AG04449 (cell line): ENCODE data around the gene GAK.
A peak's percentile ranks its signal among the peaks of the same experiment; 100 is the strongest.

Experiments used
- CTCF ChIA-PET: fragments of 350-600 bp; formaldehyde crosslinking; extraction: SDS; loops from one replicate; lab custom pipeline; 2021; ENCODE audit warnings: antibody characterized with exemption; lab: Yijun Ruan, JAX
- POLR2A ChIA-PET: fragments of 400-600, 350-600 bp; formaldehyde crosslinking; extraction: SDS; loops from one replicate; lab custom pipeline; 2020; ENCODE audit warnings: antibody characterized with exemption, inconsistent platforms; lab: Yijun Ruan, JAX
- DNase-seq: peaks from one replicate; pipeline ENCODE4 v3.0.0-alpha.2; 2010; ENCODE audit warnings: low read depth, low spot score
- H3K4me3 ChIP-seq: 2 replicates; pipeline ENCODE4 v1.5.1; 2011; ENCODE audit warnings: low read depth, mild to moderate bottlenecking, control low read depth, low read length
- TF ChIP-seq, protein P1 (sequence below): IDR thresholded peaks from one replicate; pipeline ENCODE4 v1.5.1; 2011; ENCODE audit warnings: mild to moderate bottlenecking, moderate library complexity, low read length, control low read depth, inconsistent platforms; ENCODE audit not compliant: insufficient read depth; ENCODE audit errors: missing control alignments

Gene GAK

DNA sequence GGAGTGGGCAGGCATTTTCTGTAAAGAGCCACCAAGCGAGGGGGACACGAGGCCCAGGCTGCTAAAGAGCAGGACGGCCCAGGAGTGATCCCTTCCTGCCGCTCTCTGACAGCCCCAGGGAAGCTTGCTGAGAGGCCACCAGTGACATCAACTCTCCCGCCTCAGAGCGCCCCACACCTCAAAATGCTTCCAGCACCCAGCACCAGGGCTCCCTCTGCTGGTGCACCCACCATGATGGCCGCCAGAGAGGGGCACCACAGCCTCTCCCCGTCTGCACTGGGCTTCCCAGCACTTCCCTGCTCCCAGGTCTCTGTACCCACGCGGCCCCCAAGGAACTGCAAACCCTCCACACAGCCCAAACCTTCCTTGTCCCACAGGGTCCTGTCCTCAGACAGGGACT lies 40.4 kb downstream of the GAK start:
- DNase-seq, result no peak
- TF ChIP-seq, protein P1, sequence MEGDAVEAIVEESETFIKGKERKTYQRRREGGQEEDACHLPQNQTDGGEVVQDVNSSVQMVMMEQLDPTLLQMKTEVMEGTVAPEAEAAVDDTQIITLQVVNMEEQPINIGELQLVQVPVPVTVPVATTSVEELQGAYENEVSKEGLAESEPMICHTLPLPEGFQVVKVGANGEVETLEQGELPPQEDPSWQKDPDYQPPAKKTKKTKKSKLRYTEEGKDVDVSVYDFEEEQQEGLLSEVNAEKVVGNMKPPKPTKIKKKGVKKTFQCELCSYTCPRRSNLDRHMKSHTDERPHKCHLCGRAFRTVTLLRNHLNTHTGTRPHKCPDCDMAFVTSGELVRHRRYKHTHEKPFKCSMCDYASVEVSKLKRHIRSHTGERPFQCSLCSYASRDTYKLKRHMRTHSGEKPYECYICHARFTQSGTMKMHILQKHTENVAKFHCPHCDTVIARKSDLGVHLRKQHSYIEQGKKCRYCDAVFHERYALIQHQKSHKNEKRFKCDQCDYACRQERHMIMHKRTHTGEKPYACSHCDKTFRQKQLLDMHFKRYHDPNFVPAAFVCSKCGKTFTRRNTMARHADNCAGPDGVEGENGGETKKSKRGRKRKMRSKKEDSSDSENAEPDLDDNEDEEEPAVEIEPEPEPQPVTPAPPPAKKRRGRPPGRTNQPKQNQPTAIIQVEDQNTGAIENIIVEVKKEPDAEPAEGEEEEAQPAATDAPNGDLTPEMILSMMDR, result peak; percentile 10
- ChIA-PET CTCF (no interaction called here), POLR2A (interaction anchor here (0.5 kb wide), 1 partner anchor 40 kb away, joined by 3 read pairs; the partner anchor contains the start of genes GAK and TMEM175)
- H3K4me3 ChIP-seq, result no peak overlapping the region

DNA sequence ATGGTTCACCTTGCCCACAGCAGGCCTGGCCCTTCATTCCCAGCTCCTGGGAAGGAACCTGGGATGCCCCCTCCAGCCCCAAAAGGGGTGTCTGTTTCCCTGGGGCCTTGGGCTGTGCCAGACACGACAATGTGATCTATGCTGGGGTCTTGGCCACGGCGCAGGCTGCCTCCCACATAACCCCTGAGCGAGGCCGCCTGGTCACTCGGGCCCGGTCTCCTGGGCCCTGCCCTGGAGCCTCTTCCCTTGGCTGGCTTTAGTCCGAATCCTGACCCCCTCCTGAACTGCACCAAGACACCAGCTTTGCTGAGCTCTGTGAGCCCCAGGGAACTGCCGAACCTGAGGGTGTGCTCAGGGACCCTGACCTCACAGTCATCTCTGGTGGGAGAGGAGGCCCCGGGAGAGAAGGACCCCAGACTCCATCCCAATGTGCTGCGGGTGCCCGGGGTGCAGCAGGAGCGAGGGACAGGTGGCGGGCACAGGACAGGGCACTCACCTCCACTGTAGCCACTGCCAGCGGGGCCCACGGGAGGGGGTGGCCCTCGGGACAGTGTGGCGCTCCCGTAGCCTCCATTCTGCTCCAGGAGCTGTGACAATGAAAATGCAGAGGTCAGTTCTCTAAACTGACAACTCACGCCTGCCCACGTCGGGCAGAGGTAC lies 42.0 kb downstream of the GAK start:
- TF ChIP-seq, protein P1, result no peak
- DNase-seq, result no peak
- ChIA-PET POLR2A (no interaction called here), CTCF (interaction anchor here (1.3 kb wide), 2 partner anchors 14 to 148 kb away, joined by 3 read pairs; no protein-coding TSS in a partner anchor)
- no peak overlapping the region for H3K4me3 ChIP-seq

DNA sequence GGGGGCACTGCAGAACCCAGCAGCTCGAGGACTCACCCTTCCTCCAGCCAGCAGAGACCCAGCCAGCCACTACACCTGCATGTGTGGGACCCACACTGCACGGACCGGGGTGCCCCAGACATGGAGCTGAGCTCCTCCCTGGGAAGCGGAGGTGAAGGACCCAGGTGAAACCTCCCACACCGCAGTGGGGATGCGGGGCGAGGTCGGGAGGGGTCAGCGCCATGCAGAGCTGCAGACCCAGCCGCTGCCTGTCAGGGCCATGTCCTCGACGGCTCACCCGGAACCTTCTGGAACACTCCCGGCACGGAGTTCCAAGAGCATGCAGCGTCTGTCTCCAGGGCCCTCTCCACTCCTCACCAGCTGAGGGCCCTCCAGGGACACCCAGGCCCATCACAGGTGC lies 42.6 kb downstream of the GAK start:
- TF ChIP-seq, protein P1, result no peak
- no peak for DNase-seq
- ChIA-PET POLR2A (no interaction called here), CTCF (interaction anchor here (1.3 kb wide), 2 partner anchors 13 to 147 kb away, joined by 3 read pairs; no protein-coding TSS in a partner anchor)
- no peak overlapping the region for H3K4me3 ChIP-seq

DNA sequence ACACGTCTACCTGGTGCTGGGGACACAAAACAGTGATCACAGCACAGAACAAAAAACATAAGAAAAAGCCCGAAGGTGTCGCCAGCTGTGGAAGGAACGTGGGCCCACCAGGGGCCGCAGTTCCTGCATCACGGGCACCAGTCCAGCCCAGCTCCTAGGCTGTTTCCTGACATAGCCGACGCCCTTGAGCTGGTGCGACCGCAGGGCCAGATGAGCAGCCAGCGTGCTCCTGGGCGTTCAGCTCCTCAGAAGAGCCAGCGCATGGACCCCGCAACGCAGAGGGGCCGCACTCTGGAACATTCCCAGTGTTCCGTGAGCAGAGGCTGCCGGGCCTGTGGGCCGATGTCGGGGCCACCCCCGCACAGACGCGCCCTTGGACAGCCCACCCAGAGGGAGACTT lies 44.1 kb downstream of the GAK start:
- CTCF ChIA-PET, result no interaction called here
- DNase-seq, result no peak
- TF ChIP-seq, protein P1, result no peak
- no peak overlapping the region for H3K4me3 ChIP-seq
- POLR2A ChIA-PET, result no interaction called here

DNA sequence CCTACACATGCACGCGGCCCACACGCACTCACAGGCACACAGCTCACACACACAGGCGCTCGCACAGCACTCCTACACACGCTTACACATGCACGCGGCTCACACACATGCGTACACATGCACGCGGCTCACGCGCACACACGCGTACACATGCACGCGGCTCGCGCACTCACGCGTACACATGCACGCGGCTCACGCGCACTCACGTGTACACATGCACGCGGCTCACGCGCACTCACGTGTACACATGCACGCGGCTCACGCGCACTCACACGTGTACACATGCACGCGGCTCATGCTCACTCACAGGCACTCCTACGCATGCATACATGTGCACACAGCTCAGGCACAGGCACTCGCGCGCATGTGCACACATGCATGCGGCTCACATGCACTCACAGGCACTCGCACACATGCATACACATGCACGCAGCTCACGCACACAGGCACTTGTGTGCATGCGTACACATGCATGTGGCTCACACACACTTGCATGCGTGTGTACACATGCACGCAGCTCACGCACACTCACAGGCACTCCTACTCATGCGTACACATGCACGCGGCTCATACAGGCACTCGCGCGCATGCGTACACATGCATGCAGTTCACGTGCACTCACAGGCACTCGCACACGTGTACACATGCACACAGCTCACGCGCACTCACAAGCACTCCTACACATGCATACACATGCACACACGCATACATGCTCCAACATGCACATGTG lies 44.9 kb downstream of the GAK start:
- no peak for DNase-seq
- CTCF ChIA-PET, result no interaction called here
- TF ChIP-seq, protein P1, result no peak
- POLR2A ChIA-PET, result no interaction called here
- no peak overlapping the region for H3K4me3 ChIP-seq

DNA sequence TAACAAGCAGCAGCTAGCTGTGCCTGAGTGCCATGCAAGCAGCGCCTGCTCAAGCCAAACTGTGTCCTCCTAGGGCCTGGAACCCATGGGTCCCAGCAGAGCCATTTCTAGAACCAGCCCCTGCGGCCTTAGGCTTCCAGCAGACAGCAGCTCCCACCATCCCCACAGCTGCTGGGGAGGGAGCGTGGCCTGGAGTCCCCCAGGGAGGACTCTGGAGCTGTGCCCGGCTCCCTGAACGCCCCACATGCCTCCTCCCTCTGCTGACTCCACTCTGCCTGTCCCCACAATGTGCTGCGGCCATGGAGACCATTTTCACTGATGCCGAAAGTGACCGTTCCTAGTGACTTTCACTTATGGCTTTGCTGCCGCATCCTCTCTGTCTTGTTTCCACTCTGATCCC lies 45.9 kb downstream of the GAK start:
- no peak for DNase-seq
- H3K4me3 ChIP-seq, result no peak overlapping the region
- POLR2A ChIA-PET, result interaction anchor here (0.6 kb wide), 1 partner anchor 79 kb away, joined by 4 read pairs; no protein-coding TSS in a partner anchor
- CTCF ChIA-PET, result no interaction called here
- TF ChIP-seq, protein P1, result no peak
